Stimulated activated CD4-positive, alpha-beta T cell treated with anti-CD3 and anti-CD28 coated beads, Interleukin-1b, Interleukin-23, amount 100 ng/mL, for 24 hours (primary cell): ENCODE measurements around the gene CBARP.
A peak's percentile ranks its signal among the peaks of the same experiment; 100 is the strongest.
"Not testable (repeated sequence)": the region's sequence is repeated elsewhere in the genome, so short reads cannot be mapped to it uniquely, and the experiment has no call there.

Experiments
- DNase-seq, 4 experiments: peaks; one replicate each; pipeline ENCODE4 v3.0.0-alpha.2; 2020; ENCODE audit warnings: low read depth in 4 of 4, low spot score in 1 of 4

CBARP gene

DNA sequence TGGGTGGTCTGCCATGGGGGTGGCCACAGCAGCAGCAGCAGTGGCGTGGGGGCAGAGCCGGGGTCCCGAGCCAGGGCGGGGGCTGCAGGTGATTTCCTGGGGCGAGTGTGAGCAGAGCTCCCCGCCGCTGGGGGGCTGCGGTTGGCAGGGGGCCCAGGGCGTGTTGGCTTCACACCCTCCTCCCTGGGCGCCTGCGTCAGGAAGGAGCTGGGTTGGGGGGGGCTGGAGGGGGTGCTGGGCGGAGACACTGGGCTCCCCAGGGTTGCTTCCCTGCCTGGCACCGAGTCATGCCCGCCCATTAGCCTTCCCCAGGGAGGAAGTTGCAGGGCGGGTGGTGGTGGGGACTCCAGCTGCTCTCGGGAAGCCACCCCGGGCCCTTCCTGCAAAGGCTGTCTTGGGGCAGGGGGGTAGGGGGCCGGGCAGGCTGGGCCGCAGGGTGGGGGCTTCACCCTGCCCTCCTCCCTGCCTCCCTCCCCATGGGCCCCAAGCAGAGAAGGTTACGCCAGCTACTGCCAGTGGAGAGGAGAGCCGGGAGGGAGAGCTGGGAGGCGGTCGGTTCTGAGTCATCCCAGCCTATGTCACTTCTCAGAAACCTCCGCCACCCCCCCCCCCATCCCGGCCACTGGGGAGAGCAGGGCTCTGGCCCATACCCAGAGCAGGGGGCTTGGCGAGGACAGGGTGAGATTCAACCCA is 15.2 kb upstream of the CBARP start:
- DNase-seq = peak in 1 of 4 experiments; percentile 76

DNA sequence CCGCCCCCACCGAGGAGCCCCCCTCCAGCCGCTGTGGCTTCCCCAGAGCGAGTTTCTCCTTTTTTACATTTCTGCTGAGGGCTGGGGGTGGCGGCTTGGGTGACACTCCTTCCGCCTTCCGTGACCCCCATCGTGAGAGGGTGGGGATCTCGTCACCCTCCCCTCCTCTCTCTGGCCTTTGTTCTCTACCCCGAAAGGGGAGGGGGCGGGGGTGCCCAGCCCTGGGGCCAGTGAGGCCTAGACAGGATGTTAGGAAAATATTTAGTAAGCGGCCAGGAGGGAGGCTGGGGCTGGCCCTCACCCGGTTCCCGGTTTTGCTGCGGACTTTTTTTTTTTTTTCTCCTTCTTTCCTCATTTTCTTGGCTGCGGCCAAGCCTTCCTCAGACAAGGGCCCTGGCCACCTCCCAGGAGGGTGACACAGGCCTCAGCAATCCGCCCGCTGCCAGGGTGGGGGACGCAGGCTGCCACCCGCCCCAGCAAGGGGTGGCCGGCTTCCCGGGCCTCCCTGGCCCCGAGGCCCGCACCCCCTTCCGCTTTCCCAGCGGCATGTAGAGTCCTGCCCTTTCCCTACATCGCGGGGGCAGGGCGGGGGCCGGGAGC is 14.5 kb upstream of the CBARP start:
- peak in 1 of 4 experiments; percentile 67 for DNase-seq

DNA sequence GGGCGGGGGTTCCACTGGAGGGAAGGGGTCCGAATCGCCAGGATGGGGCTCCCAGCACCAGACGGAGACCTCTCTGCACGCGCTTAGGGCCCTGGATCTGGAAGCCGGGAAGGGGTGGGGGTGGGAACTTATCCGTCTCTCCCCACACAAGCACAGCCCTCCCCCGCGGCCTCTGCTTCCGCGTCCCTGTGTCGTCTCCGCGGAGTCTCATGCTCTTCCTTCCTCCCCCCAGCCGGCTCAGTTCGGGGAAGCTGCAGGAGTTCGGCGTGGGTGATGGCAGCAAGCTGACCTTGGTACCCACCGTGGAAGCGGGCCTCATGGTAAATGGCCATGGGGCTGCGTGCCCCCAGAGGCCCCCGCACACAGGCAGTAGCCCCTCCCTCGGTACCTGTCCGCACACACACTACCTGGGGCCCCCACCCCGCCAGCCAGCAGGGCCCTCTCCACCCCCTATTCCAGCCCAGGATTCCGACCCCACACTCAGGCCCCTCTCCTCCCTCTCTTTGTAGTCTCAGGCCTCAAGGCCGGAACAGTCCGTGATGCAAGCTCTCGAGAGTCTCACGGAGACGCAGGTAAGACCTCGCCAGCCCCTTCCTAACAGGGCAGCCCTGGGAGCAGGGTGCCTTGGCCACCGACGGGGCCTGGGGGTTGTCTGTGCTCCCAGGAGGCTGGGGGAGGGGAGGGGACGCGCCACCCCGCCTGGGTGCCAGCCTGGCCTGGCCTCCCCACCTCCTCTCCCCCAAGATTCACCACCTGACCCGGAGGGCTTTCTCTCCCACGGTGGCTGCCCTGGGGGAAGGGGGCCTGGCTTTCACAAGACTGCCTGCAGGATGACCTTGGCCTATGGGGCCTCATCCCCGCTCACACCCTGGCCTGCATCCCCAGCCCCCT is 13.8 kb upstream of the CBARP start:
- peak in 1 of 4 experiments; percentile 51 for DNase-seq

DNA sequence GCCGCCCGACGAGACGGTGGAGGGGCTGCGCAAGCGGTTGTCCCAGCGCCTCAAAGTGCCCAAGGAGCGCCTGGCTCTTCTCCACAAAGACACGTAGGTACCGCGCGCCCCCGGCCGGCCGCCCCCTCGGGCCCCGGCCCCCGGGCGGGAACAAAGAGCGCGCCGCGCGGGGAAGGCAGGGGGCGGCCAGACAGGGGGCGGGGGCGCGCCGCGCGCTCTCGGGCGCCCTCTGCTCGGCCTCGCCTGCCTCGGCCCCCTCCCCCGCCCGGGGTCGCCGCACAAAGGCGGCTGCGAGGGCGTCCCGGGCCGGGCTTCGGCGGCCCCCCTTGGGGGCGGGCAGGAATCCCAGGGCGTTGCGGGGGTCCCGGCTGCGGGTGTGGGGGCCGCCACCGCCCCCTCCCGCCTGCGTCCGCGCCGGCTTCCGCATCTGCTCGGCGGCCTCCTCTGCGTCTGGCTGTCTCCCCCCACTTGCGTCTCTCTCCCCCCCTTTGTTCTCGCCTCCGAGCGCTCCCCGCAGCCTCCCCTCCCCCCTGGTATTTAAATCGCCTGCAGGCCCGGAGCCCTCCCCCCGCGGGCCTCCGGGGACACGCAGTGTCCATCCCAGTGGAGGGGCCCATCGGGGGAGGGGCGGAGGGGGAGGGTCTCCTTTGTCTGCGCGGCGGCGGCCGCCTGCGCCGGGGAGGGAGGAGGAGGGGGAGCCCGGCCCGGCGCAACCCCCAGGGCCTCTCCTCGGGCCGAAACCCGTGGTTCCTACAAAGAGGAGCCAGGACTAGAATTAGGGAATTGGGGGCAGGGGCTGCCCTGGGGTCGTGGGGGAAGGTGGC is 12.8 kb upstream of the CBARP start:
- no peak for DNase-seq

DNA sequence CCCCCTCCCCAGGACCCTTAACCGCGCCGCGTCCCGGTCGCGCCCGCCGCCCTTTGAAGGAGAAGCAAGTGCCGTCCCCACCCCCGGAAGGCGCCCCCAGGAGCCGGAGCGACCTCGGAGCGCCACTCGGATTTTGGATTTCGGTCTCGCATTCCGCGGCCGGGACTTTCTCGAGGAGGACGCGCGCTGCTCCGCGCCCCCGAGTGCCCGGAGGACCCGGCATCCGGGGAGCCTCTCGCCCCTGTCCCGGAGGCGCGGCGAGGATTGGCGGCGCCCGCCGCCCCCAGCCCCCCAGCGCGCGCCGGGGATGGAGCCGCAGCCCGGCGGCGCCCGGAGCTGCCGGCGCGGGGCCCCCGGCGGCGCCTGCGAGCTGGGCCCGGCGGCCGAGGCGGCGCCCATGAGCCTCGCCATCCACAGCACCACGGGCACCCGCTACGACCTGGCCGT is 12.2 kb upstream of the CBARP start:
- no peak for DNase-seq

DNA sequence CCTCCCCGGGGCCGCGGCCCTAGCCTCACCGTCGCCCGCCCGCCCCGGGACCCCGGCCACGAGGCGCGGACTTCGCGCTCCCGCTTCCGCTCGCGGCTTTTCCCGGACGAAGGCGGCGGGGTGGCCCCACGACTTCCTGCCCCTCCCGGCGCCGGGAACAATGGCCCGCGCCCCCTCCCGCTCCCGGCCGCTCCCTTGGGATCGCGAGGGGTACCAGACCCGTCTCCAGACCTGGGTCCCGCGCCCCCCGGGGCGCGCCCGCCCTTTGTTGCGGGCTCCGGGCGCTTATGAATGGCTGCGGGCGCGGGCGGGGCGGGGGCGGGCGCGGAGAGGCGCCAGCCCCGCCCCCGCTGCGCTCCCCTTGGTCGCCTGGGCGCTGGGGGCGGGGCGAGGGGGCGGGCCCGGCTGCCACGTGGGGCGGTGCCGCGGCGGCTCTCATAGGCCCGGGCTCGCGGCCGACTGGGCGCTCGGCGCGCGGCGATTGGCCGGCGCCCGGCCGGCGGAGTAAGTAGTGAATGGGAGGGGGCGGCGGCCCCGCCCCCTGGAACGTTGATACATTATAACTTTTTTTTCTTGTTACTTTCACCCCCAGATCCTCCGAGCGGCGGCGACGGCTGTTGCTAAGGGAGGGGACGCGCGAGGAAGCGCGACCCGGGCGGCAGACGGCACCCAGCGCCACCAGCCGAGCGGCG is 11.6 kb upstream of the CBARP start:
- DNase-seq = peak; percentile 85 to 91 (median 89)

DNA sequence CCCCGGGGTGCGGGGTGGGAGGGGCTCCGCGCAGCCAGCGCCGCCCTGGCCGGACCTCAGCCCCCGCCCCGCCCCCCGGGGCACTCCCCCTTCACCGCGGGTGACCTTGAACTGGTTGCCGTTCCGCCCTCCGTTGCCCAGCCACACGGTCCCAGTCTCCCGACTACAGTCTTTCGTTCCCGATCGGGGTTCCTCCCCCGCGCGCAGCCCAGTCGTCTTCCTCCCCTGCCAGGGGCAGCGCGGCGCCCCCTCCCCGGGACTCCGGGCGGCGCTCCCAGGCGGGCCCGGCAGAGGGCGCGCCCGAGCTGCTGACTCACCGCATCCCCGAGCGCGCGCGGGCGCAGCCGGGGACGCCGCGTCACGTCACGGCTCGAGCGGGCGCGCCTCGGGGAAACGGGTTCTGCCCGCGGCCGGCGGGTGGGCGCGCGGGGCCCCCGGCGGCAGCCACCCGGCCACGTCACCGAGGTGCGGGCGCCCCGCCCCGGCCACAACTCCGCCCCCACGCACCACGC is 11.0 kb upstream of the CBARP start:
- peak in 3 of 4 experiments; percentile 66 to 73 (median 67) for DNase-seq

DNA sequence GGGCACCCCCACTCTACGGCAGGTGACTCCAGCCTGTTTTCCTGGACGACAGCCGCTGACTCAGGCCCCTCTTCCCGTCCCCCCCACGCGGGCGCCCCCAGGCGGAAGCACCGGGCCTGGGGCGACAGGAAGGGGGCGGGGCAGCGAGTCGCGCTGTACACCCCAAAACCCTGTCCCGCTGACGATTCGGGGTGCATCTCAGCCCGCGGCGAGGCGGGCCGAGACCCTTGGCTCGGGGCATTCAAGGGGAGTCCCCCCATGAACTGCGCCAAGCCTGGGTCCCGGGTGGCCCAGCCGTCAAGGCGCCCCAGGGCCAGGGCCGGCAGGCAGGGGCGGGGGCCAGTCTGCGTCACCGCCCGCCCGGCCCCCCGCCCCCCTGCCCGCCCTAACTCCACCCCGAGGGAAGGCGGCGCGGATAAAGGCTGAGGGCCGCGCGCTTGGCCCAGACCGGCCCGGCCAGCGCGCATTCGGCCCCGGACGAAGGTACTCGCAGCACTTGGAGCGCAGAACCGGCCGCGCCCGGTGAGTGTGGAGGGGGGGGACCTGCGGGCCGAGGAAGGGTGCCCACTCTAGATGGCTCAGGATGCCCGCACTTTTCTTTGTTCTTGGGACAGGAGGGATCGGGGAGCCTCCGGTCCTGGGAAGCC is 10.5 kb upstream of the CBARP start, which contains the start of gene MIDN:
MIDN (plus strand) TSS at position 445 of the 647 bp plus-strand sequence. CDS start 1,714 bp downstream, outside the sequence.
- DNase-seq = peak in 1 of 4 experiments; percentile 68

DNA sequence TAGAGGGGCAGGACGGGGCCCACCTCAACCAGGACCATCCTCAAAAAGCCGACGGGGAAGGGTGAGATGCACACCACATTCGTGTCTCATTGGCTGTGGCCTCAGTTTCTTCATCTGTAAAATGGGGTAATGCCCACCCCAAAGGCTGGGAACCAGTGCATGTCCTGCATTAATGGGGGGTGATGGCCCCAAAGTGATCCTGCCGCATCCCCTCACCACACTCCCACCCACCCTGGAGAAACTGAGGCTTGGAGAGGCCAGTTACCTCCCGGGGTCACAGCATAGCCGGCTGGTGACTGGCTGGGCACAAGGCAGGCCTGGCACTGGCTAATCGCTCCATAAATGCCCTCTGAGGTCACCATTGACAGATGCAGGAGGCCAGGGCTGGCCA is 9.9 kb upstream of the CBARP start:
- DNase-seq = no peak

DNA sequence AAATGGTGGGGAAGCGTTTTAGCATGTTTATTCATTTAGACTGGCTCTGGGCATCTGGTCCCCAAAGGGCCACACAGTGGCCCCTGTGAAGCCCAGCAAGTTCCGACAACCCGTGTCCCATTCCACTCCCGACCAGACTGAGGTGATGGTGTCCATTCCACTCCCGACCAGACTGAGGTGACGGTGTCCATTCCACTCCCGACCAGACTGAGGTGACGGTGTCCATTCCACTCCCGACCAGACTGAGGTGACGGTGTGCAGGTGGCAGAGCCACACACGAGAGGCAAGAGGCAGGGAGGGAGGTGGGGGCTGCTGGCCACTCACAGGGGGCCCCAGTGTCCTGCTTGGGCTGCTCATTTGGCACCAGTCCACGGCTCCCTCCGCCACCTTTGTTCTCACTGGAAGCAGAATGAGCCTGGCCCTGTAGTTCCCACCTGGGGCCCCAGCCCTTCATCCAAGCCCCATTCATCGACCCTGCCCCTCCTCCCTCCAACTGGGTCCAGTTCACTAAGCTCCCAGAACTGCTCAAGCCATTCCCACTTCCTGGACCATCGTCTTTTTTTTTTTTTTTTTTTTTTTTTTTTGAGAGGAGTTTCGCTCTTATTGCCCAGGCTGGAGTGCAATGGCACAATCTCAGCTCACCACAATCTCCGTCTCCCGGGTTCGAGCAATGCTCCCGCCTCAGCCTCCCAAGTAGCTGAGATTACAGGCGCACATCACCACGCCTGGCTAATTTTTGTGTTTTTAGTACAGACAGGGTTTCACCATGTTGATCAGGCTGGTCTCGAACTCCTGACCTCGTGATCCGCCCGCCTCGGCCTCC is 8.7 kb upstream of the CBARP start:
- DNase-seq = not testable (repeated sequence)

DNA sequence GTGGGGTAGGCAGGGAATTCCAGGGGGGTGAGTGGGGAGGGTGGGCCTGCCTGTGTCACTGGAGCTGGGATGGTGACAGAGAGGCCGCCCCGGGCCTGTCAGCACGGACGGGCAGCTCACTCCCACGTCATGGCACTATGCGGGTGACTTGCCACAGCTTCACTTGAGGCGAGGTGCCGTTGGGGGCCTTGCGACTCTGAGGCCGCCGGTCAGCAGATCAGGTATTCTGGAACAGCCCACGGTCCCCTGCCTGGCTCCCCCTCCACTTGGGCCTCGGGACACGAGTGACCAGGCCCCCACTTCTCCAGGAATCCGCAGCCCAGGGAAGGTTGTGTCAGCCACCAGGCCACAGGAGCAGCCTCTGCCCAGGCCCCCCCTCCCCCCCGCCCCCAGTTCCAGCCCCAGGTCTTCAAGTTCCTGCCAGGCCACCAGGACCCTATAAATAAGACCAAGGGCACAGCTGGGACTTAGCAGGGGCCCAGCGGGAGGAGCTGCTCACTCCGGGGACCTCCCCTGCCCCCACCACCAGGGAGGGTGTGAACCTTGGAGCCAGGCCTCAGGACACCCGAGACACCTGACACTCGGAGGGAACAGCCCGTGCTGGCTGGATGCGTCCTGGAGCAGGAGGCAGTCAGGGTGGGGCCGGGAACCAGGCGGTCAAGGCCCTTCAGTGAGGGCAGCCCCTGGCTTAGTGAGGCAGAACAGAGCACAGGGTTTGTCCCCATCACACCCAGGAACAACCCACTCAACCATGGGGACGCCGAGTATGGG is 7.9 kb upstream of the CBARP start:
- no peak for DNase-seq

DNA sequence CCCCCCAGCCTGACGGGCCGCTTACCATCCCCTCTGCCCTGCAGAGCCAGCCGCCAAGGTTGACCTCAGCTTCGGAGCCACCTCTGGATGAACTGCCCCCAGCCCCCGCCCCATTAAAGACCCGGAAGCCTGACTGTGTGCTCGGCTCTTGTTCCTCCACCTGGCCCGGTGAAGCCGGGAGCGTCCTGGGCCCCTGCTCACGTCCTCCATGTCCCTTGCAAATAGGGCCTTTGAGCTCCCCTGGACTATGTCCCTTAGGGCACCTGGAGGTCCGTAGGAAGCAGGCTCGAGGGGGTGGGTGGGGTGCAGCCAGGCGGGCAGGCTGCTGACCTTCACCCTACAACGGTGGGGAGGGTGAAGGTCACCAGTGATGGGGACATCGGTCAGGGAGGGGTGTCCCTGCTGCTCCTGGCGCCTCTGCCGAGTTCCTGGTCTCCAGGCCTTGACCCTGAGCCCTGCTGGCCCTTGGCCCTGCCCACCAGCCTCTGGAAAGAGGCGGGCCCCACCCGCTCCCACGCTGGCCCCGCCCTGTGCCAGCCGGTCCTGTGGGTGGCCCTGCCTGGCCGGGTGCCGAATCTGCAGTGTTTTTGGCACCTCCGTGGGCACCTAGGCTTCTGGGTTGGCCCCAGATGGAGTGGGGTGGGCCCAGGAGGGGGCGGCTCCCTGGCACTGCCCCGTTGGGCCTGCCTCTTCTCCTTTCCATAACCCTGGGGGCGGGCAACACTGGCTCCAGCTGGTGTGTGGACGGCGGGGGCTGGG is 7.1 kb upstream of the CBARP start:
- DNase-seq = no peak

DNA sequence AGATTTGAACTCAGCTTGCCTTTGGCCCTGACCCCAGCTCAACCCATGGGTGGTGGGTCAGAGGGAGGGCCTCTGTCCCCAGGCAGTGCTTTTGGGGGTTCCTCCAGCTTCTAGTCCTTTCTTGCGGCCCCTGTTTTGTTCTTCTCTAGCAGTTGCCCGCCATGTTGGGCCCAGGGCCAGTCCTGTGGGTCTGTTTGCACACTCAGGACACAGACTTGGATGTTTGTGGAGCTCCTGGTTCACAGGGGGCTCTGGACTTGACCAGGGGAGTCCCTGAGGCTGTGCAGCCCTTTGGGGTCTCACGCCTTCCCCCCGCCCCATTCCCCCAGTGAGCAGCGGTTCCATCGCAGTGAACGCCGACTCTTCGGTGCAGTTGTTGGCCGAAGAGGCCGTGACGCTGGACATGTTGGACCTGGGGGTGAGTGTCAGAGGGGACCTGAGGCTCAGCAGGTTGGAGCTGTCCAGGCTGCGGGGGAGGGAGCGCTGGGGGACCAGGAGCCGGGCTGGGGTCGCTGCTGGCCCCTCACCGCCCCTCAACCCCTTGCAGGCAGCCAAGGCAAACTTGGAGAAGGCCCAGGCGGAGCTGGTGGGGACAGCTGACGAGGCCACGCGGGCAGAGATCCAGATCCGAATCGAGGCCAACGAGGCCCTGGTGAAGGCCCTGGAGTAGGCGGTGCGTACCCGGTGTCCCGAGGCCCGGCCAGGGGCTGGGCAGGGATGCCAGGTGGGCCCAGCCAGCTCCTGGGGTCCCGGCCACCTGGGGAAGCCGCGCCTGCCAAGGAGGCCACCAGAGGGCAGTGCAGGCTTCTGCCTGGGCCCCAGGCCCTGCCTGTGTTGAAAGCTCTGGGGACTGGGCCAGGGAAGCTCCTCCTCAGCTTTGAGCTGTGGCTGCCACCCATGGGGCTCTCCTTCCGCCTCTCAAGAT is 6.2 kb upstream of the CBARP start:
- peak in 3 of 4 experiments; percentile 70 to 83 (median 75) for DNase-seq

DNA sequence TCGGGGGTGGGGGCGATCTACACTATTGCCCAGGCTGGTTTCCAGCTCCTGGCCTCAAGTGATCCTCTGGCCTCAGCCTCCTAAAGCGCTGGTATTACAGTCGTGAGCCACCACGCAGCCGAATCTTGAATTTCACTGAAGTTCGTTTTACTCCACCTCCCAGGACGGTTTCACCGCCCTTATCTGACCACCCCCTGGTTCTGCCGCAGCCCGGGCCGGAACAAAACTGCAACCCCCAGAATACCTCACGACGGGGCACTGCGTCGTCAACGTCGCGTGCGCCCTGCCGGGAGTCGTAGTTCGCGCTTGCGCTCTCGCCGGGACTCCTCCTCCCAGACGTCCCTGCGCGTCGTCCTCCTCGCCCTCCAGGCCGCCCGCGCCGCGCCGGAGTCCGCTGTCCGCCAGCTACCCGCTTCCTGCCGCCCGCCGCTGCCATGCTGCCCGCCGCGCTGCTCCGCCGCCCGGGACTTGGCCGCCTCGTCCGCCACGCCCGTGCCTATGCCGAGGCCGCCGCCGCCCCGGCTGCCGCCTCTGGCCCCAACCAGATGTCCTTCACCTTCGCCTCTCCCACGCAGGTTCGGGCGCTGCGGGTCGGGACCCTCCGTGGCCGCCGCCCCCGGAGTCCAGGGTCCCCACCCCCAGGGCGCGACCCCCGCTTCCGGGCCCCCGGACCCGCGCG is 3.8 kb upstream of the CBARP start, which contains the start of gene ATP5F1D:
ATP5F1D (plus strand) TSS at position 335 of the 679 bp plus-strand sequence; CDS start at position 435, 100 bp downstream.
- DNase-seq = peak; percentile 79 to 92 (median 89)

DNA sequence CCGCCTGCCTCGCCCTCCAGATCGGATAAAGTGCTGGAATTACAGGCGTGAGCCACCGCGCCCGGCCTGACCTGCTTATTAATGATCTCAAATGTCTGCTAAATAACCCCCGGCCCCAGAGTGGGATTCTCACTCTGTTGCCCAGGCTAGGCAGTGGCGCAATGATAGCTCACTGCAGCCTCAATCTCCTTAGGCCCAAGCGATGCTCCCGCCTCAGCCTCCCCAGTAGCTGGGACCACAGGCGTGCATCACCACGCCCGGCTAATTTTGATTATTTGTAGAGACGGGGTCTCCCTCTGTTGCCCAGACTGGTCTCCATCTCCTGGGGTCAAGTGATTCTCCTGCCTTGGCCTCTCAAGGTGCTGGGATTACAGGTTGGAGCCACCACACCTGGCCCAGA is 3.1 kb upstream of the CBARP start:
- no peak for DNase-seq
